GM23248 (cell line): ENCODE measurements around the gene SLC5A6. TPM values are rescaled to one million over a fixed set of nuclear protein-coding genes. Genes with fewer than 3 reads are reported as not detected.

Experiments used
- DNase-seq: peaks from one replicate; pipeline ENCODE4 v3.0.0-alpha.2; 2015
- H2AFZ ChIP-seq: fragments of 200-600 bp; sonication (generic); 2 replicates; pipeline ENCODE4 v1.6.1; 2016; ENCODE audit warnings: antibody characterized with exemption
- H3F3A ChIP-seq: fragments of 200-600 bp; sonication (generic); 2 replicates; pipeline ENCODE4 v1.6.1; 2016; ENCODE audit warnings: mild to moderate bottlenecking, antibody characterized with exemption, mixed run types; ENCODE audit not compliant: insufficient read depth
- H3K27ac ChIP-seq: fragments of 200-600 bp; sonication (generic); 2 replicates; pipeline ENCODE4 v1.5.1; 2016; ENCODE audit warnings: mild to moderate bottlenecking
- H3K27me3 ChIP-seq: fragments of 200-600 bp; sonication (generic); replicated peaks from 2 replicates; pipeline ENCODE4 v1.6.1; 2016; ENCODE audit warnings: mild to moderate bottlenecking; ENCODE audit not compliant: insufficient read depth
- H3K36me3 ChIP-seq: fragments of 200-600 bp; sonication (generic); 2 replicates; pipeline ENCODE4 v1.6.1; 2016; ENCODE audit warnings: low read depth, mild to moderate bottlenecking
- H3K4me1 ChIP-seq: fragments of 200-600 bp; sonication (generic); 2 replicates; pipeline ENCODE4 v1.6.1; 2016; ENCODE audit warnings: mild to moderate bottlenecking; ENCODE audit not compliant: insufficient read depth
- H3K4me2 ChIP-seq: fragments of 200-600 bp; sonication (generic); one replicate; pipeline ENCODE4 v1.6.1; 2016; ENCODE audit warnings: mild to moderate bottlenecking; ENCODE audit not compliant: unreplicated experiment
- H3K4me3 ChIP-seq: fragments of 200-600 bp; sonication (generic); 2 replicates; pipeline ENCODE4 v1.5.1; 2016; ENCODE audit warnings: mild to moderate bottlenecking
- H3K79me2 ChIP-seq: fragments of 200-600 bp; sonication (generic); 2 replicates; pipeline ENCODE4 v1.6.1; 2016; ENCODE audit warnings: mild to moderate bottlenecking; ENCODE audit not compliant: insufficient read depth
- H3K9ac ChIP-seq: fragments of 200-600 bp; sonication (generic); 2 replicates; pipeline ENCODE4 v1.6.1; 2016; ENCODE audit warnings: mild to moderate bottlenecking
- H3K9me2 ChIP-seq: fragments of 200-600 bp; sonication (generic); 2 replicates; pipeline ENCODE4 v1.6.1; 2016; ENCODE audit warnings: mixed run types, mild to moderate bottlenecking, moderate library complexity; ENCODE audit not compliant: insufficient read depth
- H3K9me3 ChIP-seq: fragments of 200-600 bp; sonication (generic); one replicate; pipeline ENCODE4 v1.6.1; 2017; ENCODE audit warnings: low read depth
- H4K20me1 ChIP-seq: fragments of 200-600 bp; sonication (generic); 2 replicates; pipeline ENCODE4 v1.6.0; 2016; ENCODE audit not compliant: insufficient read depth
- EZH2 ChIP-seq: fragments of 200-600 bp; sonication (generic); IDR thresholded peaks from 2 replicates; pipeline ENCODE4 v1.6.1; 2018; ENCODE audit warnings: antibody characterized with exemption, mild to moderate bottlenecking; ENCODE audit not compliant: insufficient read depth, poor library complexity, severe bottlenecking
- EZH2phosphoT487 ChIP-seq: fragments of 200-600 bp; sonication (generic); IDR thresholded peaks from 2 replicates; pipeline ENCODE4 v1.6.1; 2018; ENCODE audit warnings: antibody characterized with exemption, moderate library complexity, mild to moderate bottlenecking, low read depth; ENCODE audit not compliant: insufficient read depth
- WGBS, 2 experiments: methylation state at CpG; one replicate each; pipeline ENCODE4 v1.1.6; 2015 to 2017; ENCODE audit warnings: low lambda C conversion rate in 2 of 2, low coverage in 1 of 2; ENCODE audit errors: missing lambda C conversion rate in 2 of 2; 5-methylcytosine and 5-hydroxymethylcytosine counted together
- in situ Hi-C: fragments of 300-500 bp; cut with MboI; formaldehyde crosslinking; loops from 2 replicates; pipeline ENCODE4 v1.15.0; 2020
- polyA plus RNA-seq: library from polyadenylated mRNA; unstranded; fragments of >200 nt; fragmentation: Nextera tagmentation; extraction: Ambion mirVana; gene quantifications from 2 replicates; pipeline ENCODE4 v1.2.1, GENCODE V29; 2016
- total RNA-seq: library from RNA; depleted of rRNA; stranded (reverse); fragments of >200 nt; shearing (Covaris generic); gene quantifications from 2 replicates; pipeline ENCODE4 v1.2.3, GENCODE V29; 2014

The SLC5A6 gene
- total and polyA plus RNA-seq, 2 experiments from 2014 or later: 9.4 to 13.5 TPM

DNA sequence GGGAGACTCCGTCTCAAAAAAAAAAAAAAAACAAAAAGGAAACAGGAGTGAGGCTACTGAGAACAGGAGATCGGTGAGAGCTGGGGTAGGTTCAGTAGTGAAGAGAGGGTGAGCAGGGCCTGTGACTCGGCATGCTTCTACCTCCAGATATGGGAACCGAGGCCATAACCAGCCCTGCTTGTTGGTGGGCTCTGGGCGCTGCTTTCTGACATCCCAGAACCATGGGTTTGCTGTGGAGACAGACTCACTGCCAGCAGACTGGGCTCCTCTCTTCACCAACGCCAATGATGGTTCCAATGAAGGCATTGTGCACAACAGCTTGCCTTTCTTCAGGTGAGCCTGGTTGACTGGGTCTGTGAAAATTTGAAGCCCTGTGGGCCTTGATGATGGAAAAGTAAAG is 11.3 kb upstream of the SLC5A6 start:
- peaks cover 39% of the 10 kb centered on the region for H3K36me3 ChIP-seq
- no peak for DNase-seq
- no peaks in the 10 kb centered on the region for H4K20me1 ChIP-seq
- H3K9me3 ChIP-seq: no peaks in the 10 kb centered on the region
- peaks cover 15% of the 10 kb centered on the region for H3K79me2 ChIP-seq
- H3F3A ChIP-seq: no peaks in the 10 kb centered on the region
- no peak overlapping the region for H3K27ac ChIP-seq
- no peak overlapping the region for H3K4me2 ChIP-seq
- H3K4me3 ChIP-seq: no peak overlapping the region
- H3K27me3 ChIP-seq: no peaks in the 10 kb centered on the region
- no peaks in the 10 kb centered on the region for H3K9me2 ChIP-seq
- WGBS, 2 experiments: 93 to 94% methylated on average over 6 of the region's 6 CpGs
- in situ Hi-C loops: no loop called here
- H3K4me1 ChIP-seq: no peaks in the 10 kb centered on the region
- no peak for TF ChIP-seq EZH2phosphoT487
- TF ChIP-seq EZH2: no peak
- H3K9ac ChIP-seq: no peak overlapping the region
- no peak overlapping the region for H2AFZ ChIP-seq

DNA sequence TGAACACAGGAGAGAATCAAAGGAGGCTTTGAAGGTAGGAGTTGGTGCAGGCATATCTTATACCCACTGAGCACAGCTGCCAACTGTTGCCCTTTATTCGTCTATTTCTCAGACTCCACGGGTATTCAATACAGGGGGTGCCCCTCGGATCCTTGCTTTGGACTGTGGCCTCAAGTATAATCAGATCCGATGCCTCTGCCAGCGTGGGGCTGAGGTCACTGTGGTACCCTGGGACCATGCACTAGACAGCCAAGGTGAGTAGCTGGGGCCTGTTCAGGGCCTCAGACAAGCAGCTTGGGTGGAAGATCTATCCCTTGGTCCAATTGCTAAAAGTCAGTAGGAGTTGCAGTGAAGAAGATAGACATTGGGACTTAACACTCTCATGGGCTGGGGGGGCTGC is 10.3 kb upstream of the SLC5A6 start:
- Histone ChIP-seq H4K20me1 (no peaks in the 10 kb centered on the region), H3K9me3 (no peaks in the 10 kb centered on the region), H3K27me3 (no peaks in the 10 kb centered on the region), H3K36me3 (peaks cover 31% of the 10 kb centered on the region), H3K4me1 (no peaks in the 10 kb centered on the region), H3K4me3 (no peak overlapping the region), H3K9ac (no peak overlapping the region), H2AFZ (no peak overlapping the region), H3K27ac (no peak overlapping the region), H3F3A (no peaks in the 10 kb centered on the region), H3K4me2 (no peak overlapping the region), H3K9me2 (no peaks in the 10 kb centered on the region), H3K79me2 (peaks cover 24% of the 10 kb centered on the region)
- WGBS, 2 experiments: 96 to 99% methylated on average over 5 of the region's 5 CpGs
- no peak for DNase-seq
- TF ChIP-seq EZH2phosphoT487 (no peak), EZH2 (no peak)
- in situ Hi-C loops: no loop called here

DNA sequence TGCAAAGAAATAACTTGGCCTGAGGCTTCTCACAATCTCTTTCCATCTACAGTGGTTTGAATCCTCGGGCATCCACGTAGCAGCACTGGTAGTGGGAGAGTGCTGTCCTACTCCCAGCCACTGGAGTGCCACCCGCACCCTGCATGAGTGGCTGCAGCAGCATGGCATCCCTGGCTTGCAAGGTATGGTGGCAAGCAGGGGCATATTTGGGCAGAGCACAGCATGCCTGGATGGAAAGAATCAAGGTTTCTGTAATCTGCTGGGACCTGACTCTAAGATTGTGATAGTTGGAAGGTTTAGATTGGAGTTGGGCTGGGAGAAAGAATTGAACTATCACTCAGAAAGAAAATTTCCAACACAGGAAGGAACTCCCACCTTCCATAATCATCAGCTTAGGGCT is 9.1 kb upstream of the SLC5A6 start:
- Histone ChIP-seq H3K4me2 (no peak overlapping the region), H3K9ac (no peak overlapping the region), H3K27me3 (no peaks in the 10 kb centered on the region), H3F3A (no peaks in the 10 kb centered on the region), H3K9me3 (no peaks in the 10 kb centered on the region), H3K4me1 (0 out of 2 replicates have a peak, but pooled peaks cover 3% of the 10 kb centered on the region), H2AFZ (no peak overlapping the region), H3K27ac (no peak overlapping the region), H3K4me3 (no peak overlapping the region), H4K20me1 (no peaks in the 10 kb centered on the region), H3K36me3 (peaks cover 24% of the 10 kb centered on the region), H3K79me2 (peaks cover 24% of the 10 kb centered on the region), H3K9me2 (no peaks in the 10 kb centered on the region)
- TF ChIP-seq EZH2 (no peak), EZH2phosphoT487 (no peak)
- WGBS, 2 experiments: 98 to 99% methylated on average over 3 of the region's 3 CpGs
- in situ Hi-C loops: no loop called here
- DNase-seq: no peak

DNA sequence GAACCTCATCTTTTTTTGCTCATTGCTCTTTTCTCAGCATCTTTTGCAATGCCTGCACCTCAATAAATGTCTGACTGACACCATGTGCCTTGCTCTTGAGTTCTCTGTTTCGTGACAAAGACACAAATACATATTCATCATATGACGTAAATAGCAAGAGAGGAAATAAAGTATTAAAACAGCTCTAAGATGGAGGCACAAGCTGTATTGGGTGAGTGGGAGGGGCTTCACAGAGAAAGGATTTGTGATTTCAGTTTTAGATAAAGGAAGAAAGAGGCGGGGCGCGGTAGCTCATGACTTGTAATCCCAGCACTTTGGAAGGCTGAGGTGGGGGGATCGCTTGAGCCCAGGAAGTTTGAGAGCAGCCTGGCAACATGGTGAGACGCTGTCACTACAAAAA is 8.0 kb upstream of the SLC5A6 start:
- in situ Hi-C loops: no loop called here

DNA sequence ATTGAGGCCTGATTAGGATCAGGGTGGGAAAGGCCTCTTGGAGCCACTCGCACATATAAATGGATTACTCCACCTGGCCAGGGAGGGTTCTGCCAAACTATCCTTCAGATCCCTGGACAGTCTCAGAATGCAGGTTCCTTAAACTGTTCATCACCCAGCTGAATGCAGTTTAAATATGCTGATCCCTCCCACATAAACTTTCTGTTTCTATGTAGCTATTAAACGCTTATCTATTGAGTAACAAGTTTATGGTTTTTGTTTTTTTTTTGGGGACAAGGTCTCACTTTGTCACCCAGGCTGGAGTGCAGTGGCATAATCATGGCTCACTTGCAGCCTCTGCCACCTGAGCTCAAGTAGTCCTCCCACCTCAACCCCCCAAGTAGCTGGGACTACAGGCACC is 7.0 kb upstream of the SLC5A6 start:
- Histone ChIP-seq H3K9ac (no peak overlapping the region), H3K27me3 (no peaks in the 10 kb centered on the region), H3F3A (0 out of 2 replicates have a peak, but pooled peaks cover 1% of the 10 kb centered on the region), H3K4me1 (0 out of 2 replicates have a peak, but pooled peaks cover 3% of the 10 kb centered on the region), H3K27ac (no peak overlapping the region), H3K4me2 (no peak overlapping the region), H3K9me2 (no peaks in the 10 kb centered on the region), H3K9me3 (no peaks in the 10 kb centered on the region), H4K20me1 (no peaks in the 10 kb centered on the region), H2AFZ (no peak overlapping the region), H3K79me2 (peaks cover 31% of the 10 kb centered on the region), H3K36me3 (peaks cover 13% of the 10 kb centered on the region), H3K4me3 (no peak overlapping the region)
- DNase-seq: no peak
- TF ChIP-seq EZH2: no peak
- TF ChIP-seq EZH2phosphoT487: no peak
- in situ Hi-C loops: no loop called here
- 96 to 97% methylated on average over 2 of the region's 2 CpGs for WGBS, 2 experiments

More for the DNA sequence above, 8.0 kb upstream of the SLC5A6 start:
- 96 to 97% methylated on average over 7 of the region's 7 CpGs for WGBS, 2 experiments
- H3K9ac ChIP-seq: no peak overlapping the region
- H3K4me2 ChIP-seq: no peak overlapping the region
- TF ChIP-seq EZH2: no peak
- TF ChIP-seq EZH2phosphoT487: no peak
- H3K36me3 ChIP-seq: peaks cover 20% of the 10 kb centered on the region
- no peaks in the 10 kb centered on the region for H3F3A ChIP-seq
- no peak for DNase-seq
- H3K9me3 ChIP-seq: no peaks in the 10 kb centered on the region
- no peaks in the 10 kb centered on the region for H3K9me2 ChIP-seq
- H3K27me3 ChIP-seq: no peaks in the 10 kb centered on the region
- H3K79me2 ChIP-seq: peaks cover 24% of the 10 kb centered on the region
- H3K4me1 ChIP-seq: 0 out of 2 replicates have a peak, but pooled peaks cover 3% of the 10 kb centered on the region
- no peak overlapping the region for H3K27ac ChIP-seq
- H3K4me3 ChIP-seq: no peak overlapping the region
- no peak overlapping the region for H2AFZ ChIP-seq
- no peaks in the 10 kb centered on the region for H4K20me1 ChIP-seq
